HG02759 (cell line): ENCODE measurements around the gene CD3D.

Experiments
- ATAC-seq: cut with Tn5 transposase; IDR thresholded peaks from one replicate; pipeline ENCODE4 v1.9.1; 2021; ENCODE audit warnings: mild to moderate bottlenecking, moderate library complexity; ENCODE audit not compliant: unreplicated experiment

The CD3D gene

GRCh38 chr11:118304568-118305248, 37.8 kb downstream of the CD3D start, which contains the start of gene CD3E:
Gene CD3E, plus strand, starts transcription at chr11:118304730. Its CDS starts 223 bp downstream, at chr11:118304953.
- ATAC-seq: no peak

- no peak for ATAC-seq
Measured at GRCh38 chr11:118304227-118304567, 38.3 kb downstream of the CD3D start.

GRCh38 chr11:118301600-118302195, 40.8 kb downstream of the CD3D start:
- ATAC-seq: no peak

- no peak for ATAC-seq
Measured at GRCh38 chr11:118295815-118296454, 46.6 kb downstream of the CD3D start.

- ATAC-seq: no peak
Measured at GRCh38 chr11:118295199-118295598, 47.3 kb downstream of the CD3D start.

- no peak for ATAC-seq
Measured at GRCh38 chr11:118294053-118294452, 48.5 kb downstream of the CD3D start.

GRCh38 chr11:118291477-118292135, 50.9 kb downstream of the CD3D start:
- no peak for ATAC-seq

GRCh38 chr11:118290923-118291322, 51.6 kb downstream of the CD3D start:
- ATAC-seq: no peak

- no peak for ATAC-seq
Measured at GRCh38 chr11:118289401-118289800, 53.1 kb downstream of the CD3D start.
